Measurements from ENCODE around the gene ZSCAN21. TPM values are rescaled to one million over a fixed set of nuclear protein-coding genes. Genes with fewer than 3 reads are reported as not detected.

Gene ZSCAN21
- total RNA-seq, 1 experiment from 2014 or later, result 24.3 TPM

GRCh38 chr7:100105534-100105933 lies 56.0 kb downstream of the ZSCAN21 start:
- WGBS (ENCODE audit: extremely low coverage, insufficient read length, low lambda C conversion rate), result no CpG with 5 or more reads among the region's 4 CpGs

More at GRCh38 chr7:100105534-100105933, 56.0 kb downstream of the ZSCAN21 start:
- Histone ChIP-seq H4K20me1 (ENCODE audit: control insufficient read depth, insufficient read depth, insufficient read length) (no peaks in the 10 kb centered on the region), H3K4ac (ENCODE audit: low read depth, low read length) (no peak overlapping the region), H2BK120ac (ENCODE audit: low read depth, low read length, poor library complexity, severe bottlenecking) (no peak overlapping the region), H3K27me3 (ENCODE audit: insufficient read depth, low read length) (no peaks in the 10 kb centered on the region), H2BK12ac (ENCODE audit: insufficient read length, low read depth, low read length) (no peak overlapping the region), H4K8ac (replicated peaks; ENCODE audit: insufficient read length, low read depth, low read length) (no peak overlapping the region), H2BK15ac (ENCODE audit: low read depth, low read length) (no peak overlapping the region), H2BK20ac (ENCODE audit: low read depth, low read length, poor library complexity, severe bottlenecking) (no peak overlapping the region), H4K5ac (ENCODE audit: insufficient read length, low read depth, low read length) (no peak overlapping the region), H3K79me2 (ENCODE audit: insufficient read depth, low read length) (no peaks in the 10 kb centered on the region), H3K4me2 (ENCODE audit: insufficient read depth, insufficient read length, low read length) (no peak overlapping the region), H3K14ac (ENCODE audit: insufficient read depth, low read length) (no peak overlapping the region), H3K18ac (ENCODE audit: insufficient read length, low read depth, low read length) (no peak overlapping the region), H3K56ac (ENCODE audit: insufficient read length, low read depth, low read length) (no peak overlapping the region), H2AFZ (ENCODE audit: low read length) (no peak overlapping the region), H3T11ph (ENCODE audit: low read length) (no peak overlapping the region), H3K27ac (ENCODE audit: insufficient read length, low read depth, low read length) (no peak overlapping the region), H3K9me3 (ENCODE audit: control insufficient read depth, low read depth, low read length) (no peaks in the 10 kb centered on the region), H3K23me2 (ENCODE audit: insufficient read length, low read depth, low read length, poor library complexity, severe bottlenecking) (no peaks in the 10 kb centered on the region), H2AK5ac (ENCODE audit: insufficient read length, low read length) (no peak overlapping the region), H3K23ac (ENCODE audit: insufficient read length, low read depth, low read length) (no peak overlapping the region), H4K91ac (ENCODE audit: insufficient read length, low read depth, low read length) (no peak overlapping the region), H3K4me1 (ENCODE audit: insufficient read depth, low read length) (no peaks in the 10 kb centered on the region), H3K9ac (ENCODE audit: extremely low read depth, insufficient read length, low read length) (no peak overlapping the region), H2BK5ac (ENCODE audit: insufficient read length, low read length) (no peak overlapping the region), H3K79me1 (ENCODE audit: insufficient read depth, low read depth, low read length, poor library complexity, severe bottlenecking) (no peaks in the 10 kb centered on the region)
- 0 out of 5 replicates have a peak overlapping the region, but pooled peaks of 1 of the 2 experiments have one; percentile 14 for H3K4me3 Mint-ChIP-seq
- H3K4me1 Mint-ChIP-seq, result peaks cover 3 to 6% of the 10 kb centered on the region in 2 experiments; a peak in 3 of 4 replicates
- no peaks in the 10 kb centered on the region; the same call in 1 of the 2 replicates for H3K27me3 Mint-ChIP-seq (ENCODE audit: low read depth)
- DNase-seq, result no peak
- H3K36me3 Mint-ChIP-seq (ENCODE audit: insufficient read depth in 1 of 3, low read depth in 3 of 3), result peaks cover 44 to 69% (median 64%) of the 10 kb centered on the region in 3 experiments
- H3K27ac Mint-ChIP-seq, result no peak overlapping the region; a peak in 1 of 7 replicates
- no peak for TF ChIP-seq CTCF (conservative IDR thresholded peaks at IDR 0.05)
- no peaks in the 10 kb centered on the region for H3K9me3 Mint-ChIP-seq
